Natural killer cell (primary cell): ENCODE data around the gene SFTPB. TPM values are rescaled to one million over a fixed set of nuclear protein-coding genes. Genes with fewer than 3 reads are reported as not detected.

Source experiments
- ATAC-seq, 3 donors: fragments of 150-1000 bp in 2 of 3; fragments of 200-7000 bp in 1 of 3; cut with Tn5 transposase; 1 replicate in 1 of 3; 2 replicates in 2 of 3; pipeline ENCODE4 v1.10.0; 2021; ENCODE audit warnings: mild to moderate bottlenecking in 2 of 3, moderate library complexity in 2 of 3
- DNase-seq, 2 donors: peaks; one replicate each; pipeline versions ENCODE4 v3.0.0 to v3.0.0-alpha.2; 2013 to 2021; ENCODE audit warnings: mixed read lengths in 1 of 2
- H3K27ac ChIP-seq: one replicate; pipeline ENCODE4 v1.5.1; 2013; ENCODE audit warnings: mild to moderate bottlenecking, low read length
- H3K27me3 ChIP-seq: one replicate; pipeline ENCODE4 v1.6.1; 2013; ENCODE audit warnings: low read length; ENCODE audit not compliant: control insufficient read depth, insufficient read depth
- H3K36me3 ChIP-seq: one replicate; pipeline ENCODE4 v1.6.1; 2013; ENCODE audit warnings: low read length; ENCODE audit not compliant: control insufficient read depth, insufficient read depth
- H3K4me1 ChIP-seq: one replicate; pipeline ENCODE4 v1.6.1; 2013; ENCODE audit warnings: low read length; ENCODE audit not compliant: control insufficient read depth, insufficient read depth
- H3K4me3 ChIP-seq: one replicate; pipeline ENCODE4 v1.5.1; 2013; ENCODE audit warnings: low read length
- H3K9me3 ChIP-seq: one replicate; pipeline ENCODE4 v1.6.1; 2013; ENCODE audit warnings: low read length; ENCODE audit not compliant: control insufficient read depth, insufficient read depth
- H3K27ac Mint-ChIP-seq, 2 donors: one replicate each; pipeline ENCODE4 v1.8.0; 2022; ENCODE audit warnings: mild to moderate bottlenecking in 2 of 2, mixed read lengths in 2 of 2, moderate library complexity in 1 of 2
- H3K27me3 Mint-ChIP-seq, 2 donors: one replicate each; pipeline ENCODE4 v1.8.0; 2022; ENCODE audit warnings: low read depth in 2 of 2, mixed read lengths in 2 of 2
- H3K36me3 Mint-ChIP-seq: one replicate; pipeline ENCODE4 v1.8.0; 2022; ENCODE audit warnings: mixed read lengths
- H3K4me1 Mint-ChIP-seq, 2 donors: one replicate each; pipeline ENCODE4 v1.8.0; 2022; ENCODE audit warnings: mixed read lengths in 2 of 2
- H3K4me3 Mint-ChIP-seq: one replicate; pipeline ENCODE4 v1.8.0; 2022; ENCODE audit warnings: mild to moderate bottlenecking, moderate library complexity, mixed read lengths
- H3K9me3 Mint-ChIP-seq, 2 donors: one replicate each; pipeline ENCODE4 v1.8.0; 2022; ENCODE audit warnings: mixed read lengths in 2 of 2
- WGBS: methylation state at CpG from one replicate; pipeline ENCODE4 v1.1.7; 2013; ENCODE audit warnings: missing lambda C conversion rate; ENCODE audit not compliant: insufficient coverage; 5-methylcytosine and 5-hydroxymethylcytosine counted together
- intact Hi-C: fragments of 100-400 bp; cut with micrococcal nuclease; formaldehyde crosslinking; loops from one replicate; pipeline ENCODE4 v1.14.2; 2022
- total RNA-seq, 4 donors: library from RNA; stranded (reverse); fragments of 120-200 nt in 1 of 4; gene quantifications; one replicate each; pipeline versions ENCODE4 v1.2.3 to v1.2.4, GENCODE V29; 2013 to 2022
- TF ChIP-seq, protein P1 (sequence below): fragments of 200-600 bp; IDR thresholded peaks from one replicate; pipeline ENCODE4 v1.8.0; 2022; ENCODE audit warnings: antibody characterized with exemption

The SFTPB gene
- total RNA-seq, 3 donors from 2014 or later (not counting 1 experiment from before 2014, with no cell fraction given), result not detected

DNA sequence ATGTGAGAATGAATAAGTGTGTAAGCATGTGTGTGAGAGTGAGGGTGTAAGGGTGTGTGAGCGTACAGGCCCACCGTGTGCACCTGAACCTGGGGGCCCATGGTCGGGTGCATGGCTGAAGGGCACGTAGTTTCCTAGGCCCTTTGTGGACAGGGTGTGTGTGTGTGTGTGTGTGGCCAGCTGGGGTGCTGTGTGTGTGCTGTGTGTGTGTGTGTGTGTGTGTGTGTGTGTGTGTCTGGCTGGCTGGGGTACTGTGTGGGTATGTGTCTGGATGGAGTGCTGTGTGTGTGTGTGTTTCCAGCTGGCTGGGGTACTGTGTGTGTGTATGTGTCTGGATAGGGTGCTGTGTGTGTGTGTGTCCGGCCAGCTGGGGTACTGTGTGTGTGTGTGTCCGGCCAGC is 2.0 kb downstream of the SFTPB start:
- DNase-seq, result no peak
- peak in 1 of 3 donors; percentile 3 for ATAC-seq
- no peaks in the 10 kb centered on the region for H3K9me3 Mint-ChIP-seq
- TF ChIP-seq, protein P1, sequence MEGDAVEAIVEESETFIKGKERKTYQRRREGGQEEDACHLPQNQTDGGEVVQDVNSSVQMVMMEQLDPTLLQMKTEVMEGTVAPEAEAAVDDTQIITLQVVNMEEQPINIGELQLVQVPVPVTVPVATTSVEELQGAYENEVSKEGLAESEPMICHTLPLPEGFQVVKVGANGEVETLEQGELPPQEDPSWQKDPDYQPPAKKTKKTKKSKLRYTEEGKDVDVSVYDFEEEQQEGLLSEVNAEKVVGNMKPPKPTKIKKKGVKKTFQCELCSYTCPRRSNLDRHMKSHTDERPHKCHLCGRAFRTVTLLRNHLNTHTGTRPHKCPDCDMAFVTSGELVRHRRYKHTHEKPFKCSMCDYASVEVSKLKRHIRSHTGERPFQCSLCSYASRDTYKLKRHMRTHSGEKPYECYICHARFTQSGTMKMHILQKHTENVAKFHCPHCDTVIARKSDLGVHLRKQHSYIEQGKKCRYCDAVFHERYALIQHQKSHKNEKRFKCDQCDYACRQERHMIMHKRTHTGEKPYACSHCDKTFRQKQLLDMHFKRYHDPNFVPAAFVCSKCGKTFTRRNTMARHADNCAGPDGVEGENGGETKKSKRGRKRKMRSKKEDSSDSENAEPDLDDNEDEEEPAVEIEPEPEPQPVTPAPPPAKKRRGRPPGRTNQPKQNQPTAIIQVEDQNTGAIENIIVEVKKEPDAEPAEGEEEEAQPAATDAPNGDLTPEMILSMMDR, result no peak
- H3K27ac Mint-ChIP-seq, result no peak overlapping the region
- H3K4me3 ChIP-seq, result no peak overlapping the region
- H3K4me3 Mint-ChIP-seq, result no peak overlapping the region
- H3K4me1 ChIP-seq, result peaks cover 11% of the 10 kb centered on the region
- H3K9me3 ChIP-seq, result no peaks in the 10 kb centered on the region
- H3K27ac ChIP-seq, result no peak overlapping the region
- H3K4me1 Mint-ChIP-seq, result peaks cover 0 to 4% of the 10 kb centered on the region in 2 donors
- H3K36me3 Mint-ChIP-seq, result no peaks in the 10 kb centered on the region
- no peaks in the 10 kb centered on the region for H3K36me3 ChIP-seq
- peaks cover 0 to 5% of the 10 kb centered on the region in 2 donors for H3K27me3 Mint-ChIP-seq
- WGBS, result 96% methylated on average over 6 of the region's 6 CpGs
- intact Hi-C loops, result no loop called here
- H3K27me3 ChIP-seq, result no peaks in the 10 kb centered on the region

DNA sequence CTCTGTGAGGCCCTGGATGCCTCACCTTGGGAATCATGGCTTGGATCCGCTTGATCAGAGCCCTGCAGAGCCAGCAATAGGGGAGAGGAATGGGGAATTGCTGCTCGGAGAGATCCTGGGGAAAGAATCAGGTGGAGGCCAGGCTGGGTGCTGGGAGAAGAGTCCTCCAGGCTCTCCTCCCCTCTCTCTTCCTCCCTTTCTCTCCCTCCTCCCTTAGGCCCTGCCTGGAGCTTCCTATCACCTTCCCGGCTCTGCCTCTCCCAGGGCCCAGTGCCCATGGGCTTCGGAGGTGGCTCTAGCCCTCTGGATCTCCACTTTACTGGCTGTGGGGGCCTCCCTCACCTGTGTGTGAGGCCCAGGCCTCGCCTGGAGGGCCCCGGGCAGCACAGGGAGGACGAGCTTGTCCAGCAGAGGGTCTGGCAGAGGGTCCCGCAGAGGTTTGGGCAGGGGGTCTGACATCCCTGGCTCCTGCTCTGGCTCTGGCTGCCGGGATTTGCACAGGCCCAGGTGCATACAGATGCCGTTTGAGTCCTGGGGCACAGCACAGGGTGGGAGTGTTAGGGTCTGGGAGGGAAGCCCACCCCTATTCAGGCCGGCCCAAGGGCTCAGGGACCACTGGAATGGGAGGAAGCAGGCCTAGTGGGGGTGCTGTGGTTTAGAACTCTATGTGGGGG is 2.6 kb downstream of the SFTPB start:
- H3K4me3 Mint-ChIP-seq, result no peak overlapping the region
- H3K9me3 ChIP-seq, result no peaks in the 10 kb centered on the region
- H3K36me3 ChIP-seq, result no peaks in the 10 kb centered on the region
- H3K4me3 ChIP-seq, result no peak overlapping the region
- TF ChIP-seq, protein P1, result no peak
- peaks cover 11% of the 10 kb centered on the region for H3K4me1 ChIP-seq
- no peaks in the 10 kb centered on the region for H3K9me3 Mint-ChIP-seq
- DNase-seq (no peak), ATAC-seq (no peak)
- no peaks in the 10 kb centered on the region for H3K36me3 Mint-ChIP-seq
- H3K27ac ChIP-seq, result no peak overlapping the region
- intact Hi-C loops, result no loop called here
- 83% methylated on average over 10 of the region's 11 CpGs for WGBS
- H3K27ac Mint-ChIP-seq, result no peak overlapping the region
- peaks cover 0 to 3% of the 10 kb centered on the region in 2 donors for H3K27me3 Mint-ChIP-seq
- no peaks in the 10 kb centered on the region for H3K27me3 ChIP-seq
- H3K4me1 Mint-ChIP-seq, result peaks cover 0 to 4% of the 10 kb centered on the region in 2 donors

DNA sequence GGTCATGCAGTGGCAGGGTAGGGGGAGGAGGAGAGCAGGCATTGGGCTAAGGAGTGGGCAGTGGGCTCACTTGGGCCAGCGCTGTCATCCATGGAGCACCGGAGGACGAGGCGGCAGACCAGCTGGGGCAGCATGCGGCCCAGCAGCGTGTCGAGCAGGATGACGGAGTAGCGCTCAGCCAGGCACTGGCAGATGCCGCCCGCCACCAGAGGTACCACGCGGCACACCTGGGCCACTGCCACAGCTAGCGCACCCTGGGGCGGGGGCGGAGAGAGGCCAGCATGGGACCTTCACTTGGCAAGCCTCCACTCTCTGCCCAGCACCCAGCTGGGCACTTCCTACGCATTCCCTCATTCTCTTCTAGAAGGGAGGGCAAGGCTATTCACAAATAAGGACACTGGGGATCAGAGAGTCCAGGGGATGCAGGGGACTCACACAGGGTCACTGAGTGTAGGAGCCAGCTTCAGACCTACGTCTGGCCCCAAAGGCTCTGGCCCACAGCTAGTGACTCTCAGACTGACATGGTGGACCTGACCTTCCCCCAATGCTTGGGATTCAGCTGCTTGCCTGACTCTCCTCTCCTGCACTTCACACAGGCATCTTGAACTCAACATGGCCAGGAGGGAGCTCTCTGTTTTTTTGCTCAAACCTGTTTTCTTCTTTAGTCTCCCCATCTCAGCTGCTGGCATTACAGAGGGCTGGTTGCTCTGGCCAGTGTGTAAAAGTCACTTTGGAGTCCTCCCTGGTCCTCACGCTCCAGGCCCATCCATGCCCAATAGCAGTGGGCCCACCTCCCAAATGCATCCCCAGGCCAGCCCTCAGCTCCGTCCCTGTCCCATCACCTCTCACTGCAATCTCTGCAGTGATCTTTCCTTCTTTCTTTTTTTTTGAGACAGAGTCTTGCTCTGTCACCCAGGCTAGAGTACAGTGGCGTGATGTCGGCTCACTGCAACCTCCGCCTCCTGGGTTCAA is 4.1 kb downstream of the SFTPB start:
- Mint-ChIP-seq H3K4me1 (peaks cover 6 to 11% of the 10 kb centered on the region in 2 donors), H3K27me3 (peaks cover 0 to 2% of the 10 kb centered on the region in 2 donors), H3K36me3 (no peaks in the 10 kb centered on the region), H3K9me3 (no peaks in the 10 kb centered on the region), H3K27ac (no peak overlapping the region), H3K4me3 (no peak overlapping the region)
- Histone ChIP-seq H3K27ac (no peak overlapping the region), H3K9me3 (no peaks in the 10 kb centered on the region), H3K4me3 (no peak overlapping the region), H3K36me3 (no peaks in the 10 kb centered on the region), H3K27me3 (no peaks in the 10 kb centered on the region), H3K4me1 (peaks cover 18% of the 10 kb centered on the region)
- 93% methylated on average over 23 of the region's 23 CpGs for WGBS
- intact Hi-C loops, result no loop called here
- TF ChIP-seq, protein P1, result no peak
- DNase-seq (no peak), ATAC-seq (no peak)
